SKM-1 treated with dmso at 0.1 percent for 144 hours (cell line): Measurements from ENCODE around the gene HMCN2.

Experiments used
- DNase-seq: peaks from one replicate; lab custom pipeline; 2025; ENCODE audit not compliant: unreplicated experiment; lab: John Stamatoyannopoulos, UW

The HMCN2 gene

DNA sequence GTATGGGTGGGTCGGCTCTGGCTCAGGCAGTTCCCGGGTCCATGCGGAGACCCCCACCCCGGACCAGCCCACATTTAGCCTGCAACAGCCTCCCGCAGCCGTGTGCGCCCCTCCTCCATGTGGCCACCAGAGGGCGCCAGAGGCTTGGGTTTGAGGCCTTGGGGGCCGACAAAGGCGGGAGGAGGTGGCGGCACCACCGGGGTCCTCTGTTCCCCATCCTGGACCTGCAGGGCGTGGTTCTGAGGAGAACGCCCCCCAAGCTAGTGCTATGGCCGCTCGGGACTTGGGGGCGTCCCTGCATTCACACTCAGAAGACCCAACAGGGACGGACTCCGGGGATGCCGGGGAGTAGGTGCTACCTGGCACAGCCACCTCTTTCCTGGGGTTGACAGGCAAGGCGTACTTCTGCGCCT lies 195.7 kb downstream of the HMCN2 start:
- peak; percentile 17 for DNase-seq

DNA sequence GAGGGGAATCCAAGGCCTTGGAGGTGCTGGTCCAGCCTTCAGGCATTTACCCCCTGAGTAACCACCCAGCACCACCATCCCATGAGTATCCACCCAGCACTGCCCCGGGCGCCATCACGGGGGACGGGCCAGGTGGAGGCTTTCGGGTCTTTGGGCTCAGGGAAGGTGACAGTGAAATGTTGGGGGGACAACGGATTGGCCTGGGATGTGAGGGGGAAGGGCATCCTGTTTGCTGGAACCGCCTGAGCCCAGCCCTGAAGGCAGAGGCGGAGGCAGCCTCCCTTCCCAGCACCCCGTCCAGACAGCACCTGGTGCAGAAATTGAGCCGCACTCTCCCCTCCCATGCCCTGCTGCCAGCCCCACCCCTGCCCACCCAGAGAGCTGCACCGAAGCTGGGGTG lies 196.2 kb downstream of the HMCN2 start:
- DNase-seq, result no peak

DNA sequence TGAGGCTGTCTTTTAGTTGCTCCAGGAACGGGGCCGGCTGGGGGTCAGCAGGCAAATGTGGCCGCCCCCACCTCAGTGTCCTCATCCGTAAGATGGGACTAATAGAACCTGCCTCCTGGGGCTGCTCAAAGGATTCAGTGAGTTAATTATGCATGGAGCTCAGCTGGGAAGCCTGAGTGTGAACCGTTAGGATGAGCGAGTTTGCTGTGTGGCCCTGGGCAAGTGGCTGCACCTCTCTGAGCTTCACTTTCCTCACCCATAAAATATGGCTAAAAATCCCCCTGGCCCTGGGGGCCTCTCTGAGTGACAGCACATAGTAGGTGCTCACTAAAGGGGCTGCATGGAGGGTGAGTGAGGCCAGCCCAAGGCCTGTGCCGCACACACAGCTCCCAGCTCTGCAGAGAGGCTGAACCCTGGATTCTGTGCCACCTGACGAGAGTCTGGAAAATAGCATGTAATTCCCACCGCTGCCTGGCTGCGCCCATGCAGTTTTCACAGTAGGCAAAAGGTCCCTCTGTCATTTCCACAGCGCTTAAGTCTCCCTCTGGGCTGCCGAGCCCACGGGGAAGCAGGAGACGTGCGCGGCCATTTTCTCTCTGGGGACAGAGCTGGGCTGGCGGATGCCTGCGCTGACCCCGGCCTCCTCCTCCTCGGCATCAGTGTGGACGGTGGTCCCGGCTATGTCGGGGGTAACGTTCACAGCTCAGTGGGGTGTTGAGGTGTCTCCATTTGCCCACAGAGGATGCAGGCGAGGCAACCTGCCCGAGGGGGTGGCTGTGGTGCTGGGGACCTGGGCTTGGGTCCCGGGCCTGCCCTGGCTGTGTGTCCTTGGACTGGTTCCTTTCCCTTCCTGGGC lies 197.4 kb downstream of the HMCN2 start:
- no peak for DNase-seq

DNA sequence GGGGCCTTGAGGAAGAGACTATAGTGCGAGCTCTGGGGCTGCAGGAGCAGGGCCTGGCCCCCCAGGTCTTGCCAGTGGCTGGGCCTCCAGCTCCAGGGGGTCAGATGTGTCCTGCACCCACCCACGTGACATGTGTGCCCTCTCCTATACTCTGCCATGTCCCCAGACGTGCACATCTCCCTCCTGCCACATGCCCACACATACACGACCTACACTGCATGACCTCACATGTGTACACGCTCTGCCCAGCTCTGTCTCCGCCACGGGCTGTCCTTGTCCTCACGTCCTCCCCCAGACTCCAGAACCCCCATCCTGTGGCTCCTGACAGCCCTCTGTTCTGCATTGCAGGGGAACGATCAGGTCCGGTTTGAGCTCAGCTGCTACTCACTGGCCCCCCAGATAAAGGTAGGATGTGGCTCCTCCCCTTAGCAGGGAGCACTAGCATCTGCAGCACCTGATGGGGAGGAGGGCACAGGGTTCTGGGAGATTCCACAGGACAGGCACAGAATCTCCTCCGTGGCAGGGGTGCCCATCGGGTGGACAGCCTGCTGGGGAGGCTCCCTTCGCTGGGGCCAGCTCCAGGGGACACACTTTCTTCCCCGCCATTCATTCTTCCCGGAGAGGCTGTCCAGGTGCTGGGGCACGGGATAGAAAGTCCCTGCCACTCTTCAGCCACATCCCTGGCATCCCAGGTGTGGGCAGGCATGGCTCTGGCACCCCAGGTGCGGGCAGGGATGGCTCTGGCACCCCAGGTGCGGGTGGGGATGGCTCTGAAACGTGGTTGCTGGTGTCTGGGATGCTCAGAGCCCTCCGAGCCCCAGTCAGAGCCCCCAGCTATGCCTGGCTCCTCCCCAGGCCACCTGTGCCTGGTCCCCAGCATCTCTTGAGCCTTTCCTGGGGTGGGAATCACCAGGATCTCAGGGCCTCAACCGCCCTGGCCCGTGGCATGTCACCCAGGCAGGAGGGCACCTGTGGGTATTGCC lies 198.5 kb downstream of the HMCN2 start:
- DNase-seq, result no peak

DNA sequence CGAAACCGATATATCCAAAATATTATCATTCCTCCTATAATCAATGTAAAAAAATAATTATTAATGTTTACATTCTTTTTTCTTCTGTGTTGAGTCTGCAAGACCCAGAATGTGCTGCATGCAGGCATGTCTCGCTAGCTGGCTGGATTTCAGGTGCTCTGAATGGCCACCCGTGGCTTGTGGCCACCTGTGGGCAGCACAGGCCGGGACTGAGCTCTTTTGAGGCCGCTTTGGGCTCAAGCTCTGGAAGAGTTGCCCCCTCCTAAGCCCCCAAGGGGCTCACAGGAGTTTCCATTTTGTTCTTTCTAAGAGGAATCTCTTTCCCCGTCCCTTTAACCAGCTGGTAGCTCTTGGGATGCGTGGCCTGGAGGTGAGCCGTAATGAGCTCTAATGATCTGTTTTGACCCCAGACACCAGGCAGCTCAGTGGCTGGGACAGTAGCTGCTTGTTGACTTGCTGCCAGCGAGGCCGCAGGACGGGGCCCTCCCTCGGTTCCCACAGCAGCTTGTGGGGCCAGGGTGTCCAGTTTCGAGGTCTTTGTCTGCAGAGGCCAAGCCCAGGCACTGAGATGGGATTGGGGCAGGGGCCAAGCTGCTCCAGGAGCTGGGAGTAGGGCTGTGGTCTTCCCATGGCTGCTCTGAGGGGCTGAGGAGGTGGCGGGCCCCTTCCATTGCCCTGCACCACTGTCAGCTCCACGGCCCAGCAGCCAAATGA lies 200.0 kb downstream of the HMCN2 start:
- no peak for DNase-seq

DNA sequence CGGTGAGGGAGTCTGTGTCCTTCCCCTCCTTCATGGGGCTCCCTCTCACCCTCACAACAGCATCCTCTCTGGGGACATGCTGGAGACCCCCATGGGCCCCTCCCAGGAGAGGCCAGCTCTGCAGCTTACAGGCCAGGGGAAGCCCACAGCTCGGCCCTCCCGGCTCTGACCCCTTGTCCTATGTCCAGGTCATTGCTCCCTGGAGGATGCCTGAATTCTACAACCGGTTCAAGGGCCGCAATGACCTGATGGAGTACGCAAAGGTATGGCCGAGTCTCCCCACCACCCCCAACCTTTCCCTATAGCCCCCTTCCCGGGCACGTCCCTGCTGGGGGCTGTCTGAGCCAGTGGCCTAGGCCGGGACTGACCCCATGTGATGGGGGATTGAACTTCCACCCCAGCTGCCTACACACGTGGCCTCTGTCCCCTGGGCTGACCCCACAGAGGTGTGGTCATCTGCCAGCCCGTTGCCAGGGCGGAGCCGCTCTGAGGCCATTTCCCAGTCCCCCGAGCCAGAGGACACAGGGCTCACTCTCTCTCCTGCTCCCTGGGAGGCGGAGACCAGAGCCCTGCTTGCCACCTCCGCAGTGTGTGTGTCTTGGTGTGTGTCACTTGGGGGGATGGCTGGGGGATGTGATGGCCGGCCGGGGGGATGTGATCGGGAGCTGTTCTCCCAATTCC lies 201.1 kb downstream of the HMCN2 start:
- no peak for DNase-seq

DNA sequence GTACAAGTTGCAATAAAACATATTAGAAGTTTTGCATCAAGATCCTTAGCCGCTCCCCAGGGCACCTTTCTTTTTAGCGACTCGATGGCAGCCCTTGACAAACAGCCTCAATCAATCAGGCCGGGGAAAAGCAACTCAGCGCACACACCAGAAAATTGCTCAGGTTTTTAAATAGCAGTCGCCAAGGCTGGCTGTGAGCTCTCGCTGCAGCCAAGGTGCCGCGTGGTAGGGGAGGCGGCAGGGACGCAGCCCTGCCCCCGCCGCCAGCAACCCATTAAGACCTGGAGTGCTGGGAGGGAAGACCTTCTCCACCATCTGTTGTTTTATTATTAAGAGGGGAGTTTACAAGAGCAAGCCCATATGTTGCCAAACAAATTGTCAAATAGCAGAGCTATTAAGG lies 201.8 kb downstream of the HMCN2 start:
- DNase-seq, result no peak

DNA sequence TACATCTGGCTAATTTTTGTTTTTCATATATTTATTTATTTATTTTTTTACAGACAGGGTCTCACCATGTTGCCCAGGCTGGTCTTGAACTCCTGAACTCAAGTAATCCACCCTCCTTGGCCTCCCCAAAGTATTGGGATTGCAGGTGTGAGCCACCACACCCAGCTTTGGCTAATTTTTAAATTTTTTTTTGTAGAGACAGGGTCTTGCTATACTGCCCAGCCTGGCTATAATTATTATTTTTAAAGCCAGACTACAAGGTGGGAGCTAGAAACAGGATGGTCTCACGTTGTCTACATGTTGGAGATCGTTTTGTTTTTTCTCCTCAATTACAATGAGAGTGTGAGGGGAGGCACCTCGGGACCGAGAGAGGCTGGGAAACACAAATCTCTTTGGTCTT lies 203.0 kb downstream of the HMCN2 start:
- DNase-seq, result no peak

DNA sequence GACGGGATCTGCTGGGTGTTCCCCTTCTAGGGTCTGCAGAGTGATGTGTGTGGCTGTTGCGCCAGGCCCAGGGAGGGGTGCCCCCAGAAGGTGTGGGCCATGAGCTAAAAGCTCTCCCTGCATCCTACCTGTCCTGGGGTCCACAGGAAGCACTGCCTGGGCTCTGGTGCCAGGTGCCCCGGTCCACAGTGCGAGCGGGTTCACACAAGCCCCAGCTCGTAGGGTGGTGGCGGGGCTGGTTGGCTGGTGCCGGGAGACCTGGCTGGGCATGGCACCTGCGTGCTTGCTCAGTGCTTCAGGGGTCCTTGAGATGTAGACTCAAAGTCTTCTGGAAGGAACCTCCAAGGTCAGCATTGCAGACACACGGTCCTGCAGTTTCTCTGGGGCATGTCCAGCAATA lies 204.7 kb downstream of the HMCN2 start:
- no peak for DNase-seq

DNA sequence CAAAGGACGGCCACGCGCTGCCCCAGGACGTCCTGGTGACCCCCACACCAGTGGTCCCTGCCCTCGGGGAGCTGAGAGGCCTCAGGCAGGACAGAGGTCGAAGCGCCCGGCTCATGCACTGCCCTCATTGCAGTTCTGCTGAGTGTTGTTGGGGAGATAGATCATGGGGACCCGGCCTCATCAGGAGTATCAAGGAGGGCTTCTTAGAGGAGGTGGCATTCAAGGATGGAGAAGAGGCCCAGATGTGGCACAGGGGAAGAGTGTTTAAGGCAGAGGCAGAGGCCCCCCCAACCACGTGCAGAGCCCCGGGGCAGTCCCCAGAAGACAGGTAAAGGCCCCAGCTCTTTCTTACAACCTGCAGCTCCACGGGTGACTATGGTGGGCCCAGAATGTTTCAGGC lies 205.4 kb downstream of the HMCN2 start:
- DNase-seq, result no peak

DNA sequence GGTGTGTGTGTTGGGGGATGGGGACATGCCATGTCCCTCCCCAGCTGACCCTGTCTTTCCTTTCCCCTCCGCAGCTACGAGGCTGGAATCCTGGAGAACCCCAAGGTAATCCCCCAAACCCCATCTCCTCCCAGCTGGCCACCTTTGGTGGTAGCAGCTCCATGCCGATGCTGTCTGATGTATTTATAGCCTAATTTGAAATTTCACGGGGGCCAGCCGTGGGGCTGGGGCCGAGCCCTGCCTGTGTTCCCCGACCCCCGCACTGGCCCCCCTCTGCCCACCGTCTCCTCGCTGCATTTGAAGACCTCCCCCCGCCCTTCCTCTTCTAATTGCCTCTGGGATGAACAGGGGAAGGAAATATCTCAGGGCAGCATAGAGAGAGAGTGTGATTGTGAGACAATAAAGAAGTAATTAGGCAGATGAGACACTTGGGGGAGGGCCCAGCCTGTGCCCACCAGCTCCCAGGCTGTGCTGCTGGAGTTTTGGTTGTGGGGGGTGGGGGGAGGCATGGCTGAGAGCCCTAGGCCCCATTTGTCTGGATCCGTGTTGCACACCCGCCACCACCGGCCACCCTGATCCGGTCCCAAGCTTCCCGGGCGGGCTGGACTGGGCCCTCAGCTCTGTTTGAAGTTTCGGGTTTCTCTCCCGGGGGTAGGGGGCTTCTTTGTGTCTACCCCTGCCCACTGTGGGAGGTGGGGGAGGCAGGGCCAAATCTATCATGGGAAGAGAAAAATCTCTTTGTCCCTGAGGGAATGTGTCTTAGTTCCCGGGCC lies 206.0 kb downstream of the HMCN2 start:
- DNase-seq, result no peak

DNA sequence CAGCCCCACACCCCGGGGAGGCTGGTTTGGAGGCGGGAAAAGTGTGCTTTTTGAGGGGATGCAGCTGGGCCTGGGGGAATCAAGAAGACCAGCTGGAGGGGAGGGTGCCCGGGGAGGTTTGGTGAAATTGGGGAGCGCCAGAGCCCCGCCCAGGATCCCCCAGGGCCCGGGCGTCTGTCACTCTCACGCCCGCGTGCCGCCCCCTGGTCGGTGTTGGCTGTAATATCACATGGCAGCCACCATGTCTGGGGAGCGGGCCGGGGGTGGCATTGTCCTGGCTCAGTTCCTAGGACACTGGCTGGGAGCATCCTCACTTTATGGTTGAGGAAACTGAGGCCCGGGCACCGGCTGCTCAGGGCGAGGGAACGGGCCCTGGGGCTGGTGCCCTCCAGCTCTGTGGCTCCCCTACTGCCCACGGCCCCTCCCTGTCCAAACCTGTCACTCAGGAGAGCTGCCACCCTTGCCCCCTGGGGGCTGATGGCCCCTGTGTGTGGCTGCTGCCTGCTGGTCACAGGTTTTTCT lies 206.7 kb downstream of the HMCN2 start:
- no peak for DNase-seq

DNA sequence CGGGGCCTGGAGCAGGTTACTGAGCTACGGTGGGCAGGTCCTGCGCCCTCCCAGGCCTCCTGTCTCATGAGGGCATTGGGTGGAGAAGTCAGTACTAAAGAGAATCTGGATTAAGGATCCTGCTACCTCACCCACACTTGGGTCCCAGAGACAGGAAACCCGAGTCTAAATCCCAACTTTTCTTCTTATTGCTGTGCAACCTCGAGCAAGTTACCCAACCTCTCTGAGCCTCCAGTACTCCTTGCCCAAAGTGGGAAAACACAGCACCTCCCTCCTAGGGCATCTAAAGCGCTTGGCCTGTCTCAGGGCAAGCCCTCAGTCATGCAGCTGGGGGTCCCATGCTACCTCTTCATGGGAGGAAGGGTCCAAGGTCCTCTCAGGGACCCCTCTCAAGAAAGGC lies 207.4 kb downstream of the HMCN2 start:
- no peak for DNase-seq

DNA sequence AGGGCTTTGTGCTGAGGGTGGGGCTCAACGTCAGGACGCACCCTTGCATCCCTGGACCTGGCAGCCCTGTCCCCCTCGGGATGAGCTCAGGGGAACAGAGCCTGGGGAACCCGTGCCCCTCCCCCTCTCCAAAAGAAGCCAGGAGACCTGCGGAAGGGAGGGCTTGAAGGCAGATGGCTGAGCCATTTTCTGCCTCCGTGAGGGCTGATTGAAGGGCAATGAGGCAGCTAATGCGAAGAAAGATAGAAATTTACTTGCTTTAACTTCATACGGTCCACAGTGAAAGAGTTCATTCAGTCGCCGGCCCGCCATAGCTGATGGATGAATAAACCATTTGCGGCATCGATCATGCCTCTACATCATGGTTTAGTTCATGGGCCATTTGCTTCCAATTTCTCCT lies 208.0 kb downstream of the HMCN2 start:
- DNase-seq, result no peak

DNA sequence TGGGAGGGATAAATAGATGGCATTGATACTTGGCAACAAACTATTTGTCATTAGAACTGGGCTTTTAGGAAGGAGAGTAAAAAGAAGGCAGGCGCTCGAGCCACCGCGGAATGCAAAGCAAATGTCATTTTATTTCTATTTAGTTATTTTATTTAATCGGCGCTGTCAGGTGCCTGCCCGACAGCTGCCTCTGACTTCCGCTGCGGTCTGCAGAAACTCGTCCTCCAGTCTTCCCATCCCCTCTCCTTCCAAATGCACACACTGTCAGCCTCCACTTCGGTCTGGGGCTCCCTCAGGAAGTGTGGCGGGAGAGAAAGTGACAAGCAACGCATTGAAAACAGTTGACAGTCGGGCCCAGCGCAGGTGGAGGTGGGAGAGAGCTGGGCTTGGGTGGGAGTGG lies 208.5 kb downstream of the HMCN2 start:
- DNase-seq, result no peak

DNA sequence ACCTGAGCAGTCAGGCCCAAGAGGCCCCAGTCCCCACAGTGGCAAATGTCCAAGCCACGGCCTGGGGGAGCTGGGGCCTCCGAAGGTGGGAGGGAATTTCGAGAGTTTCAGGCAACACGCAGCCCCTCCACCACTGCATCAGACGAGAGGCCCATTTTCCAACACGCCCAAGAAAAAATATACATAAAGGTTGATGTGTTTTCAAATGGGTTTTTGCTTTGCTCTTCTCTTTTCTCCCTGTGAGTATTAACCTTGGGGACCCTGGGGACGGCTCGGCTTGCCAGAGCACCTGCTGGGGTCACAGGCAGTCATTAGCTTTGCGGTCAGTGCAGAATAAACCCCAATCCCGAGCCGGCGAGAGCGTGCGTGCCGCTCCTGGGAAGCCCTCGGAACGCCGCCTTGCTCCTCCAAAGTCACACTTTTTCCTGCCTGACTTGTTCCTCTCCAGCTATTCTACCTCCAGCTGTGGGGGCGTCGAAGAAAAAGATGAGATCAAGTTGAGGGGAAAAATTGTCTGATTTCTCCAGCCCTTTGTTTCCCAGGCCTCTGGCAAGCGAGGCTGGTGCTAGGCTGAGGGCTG lies 210.7 kb downstream of the HMCN2 start:
- no peak for DNase-seq

DNA sequence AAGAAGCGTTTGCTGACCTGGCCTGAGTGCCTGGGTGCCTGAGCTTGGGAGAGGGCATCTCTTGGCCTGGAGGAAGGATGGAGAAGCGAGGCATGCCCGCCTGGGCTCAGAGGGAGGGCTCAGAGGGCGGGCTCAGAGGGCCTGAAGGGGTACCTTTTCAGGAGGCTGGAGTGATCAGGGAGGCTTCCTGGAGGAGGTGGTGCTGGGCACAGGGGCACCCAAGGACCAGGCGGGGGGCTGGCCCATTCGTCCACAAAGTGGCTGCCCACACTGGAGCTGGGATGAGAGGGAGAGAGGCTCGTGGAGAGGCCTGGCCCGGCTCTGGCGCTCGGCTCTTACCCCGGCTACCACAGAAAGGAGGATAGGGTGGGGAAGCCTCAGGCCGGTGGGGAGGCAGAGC lies 212.0 kb downstream of the HMCN2 start:
- DNase-seq, result no peak

DNA sequence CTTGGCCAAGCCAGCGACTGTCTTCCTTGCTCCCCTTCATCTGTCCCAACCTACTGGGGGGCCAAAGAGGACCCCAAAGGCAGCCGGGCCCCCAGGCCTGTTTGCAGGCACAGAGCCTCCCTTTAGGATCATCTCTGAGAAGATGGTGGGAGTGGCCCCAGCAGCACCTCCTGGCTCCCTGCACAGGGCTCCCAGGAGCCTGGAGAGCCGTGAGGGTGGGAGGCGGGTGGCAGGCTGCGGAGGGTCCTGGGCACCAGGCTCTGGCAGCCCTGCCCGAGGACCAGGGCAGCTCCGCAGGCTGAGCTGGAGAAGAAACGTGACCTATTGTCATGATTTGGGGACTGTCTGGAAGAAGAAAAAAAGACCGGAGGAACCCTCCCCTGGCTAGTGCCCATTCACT lies 212.6 kb downstream of the HMCN2 start:
- no peak for DNase-seq

DNA sequence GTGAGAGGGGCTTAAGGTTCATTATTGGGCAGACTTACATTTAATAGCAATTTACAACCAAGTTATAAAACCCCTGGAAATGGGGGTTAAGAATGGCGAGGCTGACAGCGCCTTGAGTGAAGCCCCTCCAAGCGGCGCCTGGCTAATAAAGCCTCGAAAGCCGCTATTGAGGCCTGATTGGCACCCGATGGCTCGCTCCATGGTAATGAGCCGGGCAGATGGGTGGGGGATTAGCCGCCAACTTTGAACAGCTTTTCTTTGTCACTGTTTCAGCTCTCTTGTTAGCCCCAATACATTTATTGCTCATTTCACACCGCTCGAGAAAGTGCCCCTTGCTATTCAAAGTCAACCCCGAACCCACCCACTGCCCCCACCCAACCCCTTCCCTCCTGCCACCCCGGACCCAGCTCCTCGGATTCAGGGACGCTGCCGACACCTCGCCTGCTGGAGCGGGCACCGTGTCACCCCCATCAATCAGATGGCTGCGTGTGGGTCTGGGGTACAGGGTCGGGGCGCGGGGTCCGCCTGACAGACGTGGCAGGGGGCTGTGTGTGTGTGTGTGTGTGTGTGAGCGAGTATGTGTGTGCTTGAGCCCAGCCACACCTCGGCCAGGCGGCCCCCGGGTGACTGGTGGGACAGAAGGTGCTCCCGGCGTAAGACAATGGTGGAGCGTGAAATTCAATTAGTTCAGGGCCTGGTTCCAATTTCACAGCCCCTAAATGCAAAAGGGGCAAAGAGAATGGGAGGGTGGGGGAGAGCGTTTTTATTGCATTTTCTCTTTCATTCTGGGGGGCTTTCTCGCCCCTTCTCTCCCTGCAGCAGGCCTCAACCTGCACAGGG lies 213.4 kb downstream of the HMCN2 start:
- DNase-seq, result no peak
